IgD-negative memory B cell (primary cell): ENCODE data around the gene CDH1. TPM values are rescaled to one million over a fixed set of nuclear protein-coding genes. Genes with fewer than 3 reads are reported as not detected.
"Not testable (repeated sequence)": the region's sequence is repeated elsewhere in the genome, so short reads cannot be mapped to it uniquely, and the experiment has no call there.

Experiments used
- H3K27ac Mint-ChIP-seq, 3 donors: one replicate each; pipeline ENCODE4 v1.8.0; 2020 to 2022; ENCODE audit warnings: mild to moderate bottlenecking in 3 of 3, mixed read lengths in 3 of 3, moderate library complexity in 1 of 3
- H3K27me3 Mint-ChIP-seq: one replicate; pipeline ENCODE4 v1.8.0; 2021; ENCODE audit warnings: mixed read lengths
- H3K36me3 Mint-ChIP-seq: one replicate; pipeline ENCODE4 v1.8.0; 2020; ENCODE audit warnings: mild to moderate bottlenecking, mixed read lengths
- H3K4me1 Mint-ChIP-seq, 3 donors: one replicate each; pipeline ENCODE4 v1.8.0; 2020 to 2022; ENCODE audit warnings: mixed read lengths in 3 of 3, mild to moderate bottlenecking in 1 of 3
- H3K4me3 Mint-ChIP-seq, 4 donors: one replicate each; pipeline ENCODE4 v1.8.0; 2020 to 2022; ENCODE audit warnings: mild to moderate bottlenecking in 4 of 4, mixed read lengths in 4 of 4, moderate library complexity in 3 of 4
- H3K9me3 Mint-ChIP-seq, 3 donors: one replicate each; pipeline ENCODE4 v1.8.0; 2020 to 2021; ENCODE audit warnings: mixed read lengths in 3 of 3, mild to moderate bottlenecking in 1 of 3
- polyA plus RNA-seq: library from polyadenylated mRNA; unstranded; fragments of 300-500 nt; fragmentation: Illumina TruSeq; gene quantifications from one replicate; pipeline ENCODE4 v1.2.3, GENCODE V29; 2021

Gene CDH1
- polyA plus RNA-seq, 1 donor from 2014 or later = not detected

DNA sequence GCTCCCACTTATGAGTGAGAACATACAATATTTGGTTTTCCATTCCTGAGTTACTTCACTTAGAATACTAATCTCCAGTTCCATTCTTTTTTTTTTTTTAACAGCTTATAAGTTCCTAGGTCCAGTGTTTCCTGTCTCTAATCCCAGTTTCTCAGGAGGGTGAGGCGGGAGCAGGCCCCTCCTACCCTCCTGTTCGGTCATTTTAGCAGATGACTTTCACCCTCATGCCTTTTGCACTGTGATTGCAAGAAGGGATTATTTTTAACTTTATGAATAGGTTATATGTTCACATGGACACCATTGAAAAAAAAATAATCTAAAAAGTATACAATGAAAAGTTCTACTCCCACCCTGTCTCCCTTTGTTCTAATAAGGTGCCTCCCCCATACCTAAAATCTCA is 47.6 kb downstream of the CDH1 start:
- Mint-ChIP-seq H3K4me1 (peaks cover 0 to 7% (median 3%) of the 10 kb centered on the region in 3 donors), H3K4me3 (no peak overlapping the region), H3K27ac (no peak overlapping the region), H3K27me3 (no peaks in the 10 kb centered on the region), H3K36me3 (no peaks in the 10 kb centered on the region), H3K9me3 (no peaks in the 10 kb centered on the region)

DNA sequence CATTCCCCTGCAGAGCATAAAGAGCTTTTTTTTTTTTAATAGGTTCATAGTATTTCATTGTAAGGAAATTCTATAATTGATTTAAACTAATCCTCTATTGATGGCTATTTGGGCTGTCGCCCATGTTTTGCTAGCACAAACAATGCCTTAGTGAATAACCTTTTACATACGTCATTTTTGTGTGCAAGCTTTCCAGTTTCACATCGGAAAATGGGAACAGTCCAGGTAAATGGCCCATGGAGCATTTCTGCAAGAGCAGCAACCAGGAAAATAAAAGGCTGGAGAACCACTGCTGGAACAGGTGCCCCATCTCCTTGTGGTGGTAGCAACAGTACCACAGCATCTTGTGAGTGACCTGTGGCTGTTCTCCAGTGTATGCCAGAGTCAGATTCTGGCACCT is 48.6 kb downstream of the CDH1 start:
- no peaks in the 10 kb centered on the region for H3K9me3 Mint-ChIP-seq
- H3K36me3 Mint-ChIP-seq = no peaks in the 10 kb centered on the region
- peaks cover 0 to 7% (median 3%) of the 10 kb centered on the region in 3 donors for H3K4me1 Mint-ChIP-seq
- H3K27me3 Mint-ChIP-seq = no peaks in the 10 kb centered on the region
- H3K27ac Mint-ChIP-seq = no peak overlapping the region
- no peak overlapping the region for H3K4me3 Mint-ChIP-seq

DNA sequence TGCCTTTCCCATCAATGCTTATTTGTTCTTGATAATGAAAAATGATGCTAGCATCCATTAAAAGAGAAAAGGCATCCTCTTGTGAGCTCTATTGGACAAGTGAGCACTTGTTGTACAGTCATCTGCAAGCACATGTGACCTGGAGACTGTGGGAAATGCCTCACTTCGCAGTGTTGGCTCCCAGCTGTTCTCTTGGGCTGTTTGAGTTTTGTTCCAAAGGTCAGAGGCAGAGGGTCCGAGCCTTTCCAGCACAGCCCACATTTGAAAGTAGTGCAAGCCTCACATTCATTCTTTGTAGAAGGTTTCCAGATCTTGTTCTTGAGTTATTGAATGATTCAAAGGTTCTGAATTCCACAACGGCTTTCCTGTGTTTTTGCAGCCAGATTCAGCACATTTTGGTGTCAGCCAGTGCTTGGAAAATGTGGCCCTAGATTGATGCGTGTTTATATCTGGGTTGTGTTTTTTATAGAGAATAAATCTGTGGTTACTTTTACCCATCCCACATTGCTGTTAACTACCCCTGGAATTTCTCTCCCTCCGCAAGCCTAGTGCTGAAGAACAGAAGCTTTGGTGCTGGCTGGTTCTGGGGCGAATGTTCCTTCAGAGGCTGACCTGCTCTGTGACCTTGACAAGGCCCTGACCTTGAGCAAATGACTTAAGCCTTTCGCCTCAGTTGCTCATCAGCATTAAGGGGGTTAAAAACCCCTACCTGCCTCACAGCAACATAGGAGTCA is 49.8 kb downstream of the CDH1 start:
- Mint-ChIP-seq H3K36me3 (no peaks in the 10 kb centered on the region), H3K4me1 (peaks cover 0 to 7% (median 3%) of the 10 kb centered on the region in 3 donors), H3K27ac (no peak overlapping the region), H3K9me3 (no peaks in the 10 kb centered on the region), H3K27me3 (no peaks in the 10 kb centered on the region), H3K4me3 (no peak overlapping the region)

DNA sequence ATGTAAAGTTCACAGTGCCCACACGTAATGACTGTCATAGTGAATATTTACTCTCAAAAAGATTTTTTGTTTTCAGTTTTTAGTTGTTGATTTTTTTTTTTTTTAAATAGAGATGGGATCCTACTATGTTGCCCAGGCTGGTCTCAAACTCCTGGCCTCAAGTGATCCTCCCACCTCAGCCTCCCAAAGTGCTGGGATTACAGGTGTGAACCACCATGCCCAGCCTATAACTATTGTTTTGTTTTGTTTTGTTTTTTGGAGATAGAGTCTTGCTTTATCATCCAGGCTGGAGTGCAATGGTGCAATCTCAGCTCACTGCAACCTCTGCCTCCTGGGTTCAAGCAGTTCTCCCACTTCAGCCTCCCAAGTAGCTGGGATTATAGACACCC is 50.3 kb downstream of the CDH1 start:
- H3K27ac Mint-ChIP-seq, H3K27me3 Mint-ChIP-seq, H3K9me3 Mint-ChIP-seq, H3K4me1 Mint-ChIP-seq, H3K36me3 Mint-ChIP-seq, H3K4me3 Mint-ChIP-seq: not testable (repeated sequence)

DNA sequence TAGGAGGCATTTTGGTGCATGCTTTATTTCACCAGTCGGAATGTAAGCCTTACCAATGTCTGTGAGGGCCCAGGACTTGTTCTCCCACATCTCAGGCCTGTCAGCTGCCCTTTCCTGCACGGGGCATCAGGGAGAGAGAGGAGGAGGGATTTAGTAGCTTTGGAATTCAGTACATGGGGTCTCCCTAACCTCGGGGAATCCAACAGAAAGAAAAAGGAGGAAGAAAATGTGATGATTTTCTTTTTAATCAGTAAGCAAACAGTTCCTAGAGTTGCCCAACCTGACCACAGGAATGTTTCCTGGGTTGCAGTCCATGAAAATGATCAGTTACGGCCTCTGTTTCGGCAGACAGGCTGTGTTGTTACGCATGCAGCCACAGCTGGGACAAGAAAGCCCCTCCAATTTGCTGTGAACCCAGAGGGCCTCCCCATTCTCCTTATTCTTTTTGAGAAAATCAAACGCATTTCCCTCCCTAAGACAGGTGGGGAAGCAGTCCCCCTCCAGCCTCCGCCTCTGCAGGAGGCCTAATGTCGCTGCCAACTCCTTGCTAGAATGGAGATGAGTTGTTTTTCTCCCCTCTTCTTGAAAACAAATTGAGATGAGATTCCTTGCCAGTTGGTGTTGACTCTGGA is 53.2 kb downstream of the CDH1 start:
- Mint-ChIP-seq H3K4me1 (no peaks in the 10 kb centered on the region), H3K36me3 (no peaks in the 10 kb centered on the region)

DNA sequence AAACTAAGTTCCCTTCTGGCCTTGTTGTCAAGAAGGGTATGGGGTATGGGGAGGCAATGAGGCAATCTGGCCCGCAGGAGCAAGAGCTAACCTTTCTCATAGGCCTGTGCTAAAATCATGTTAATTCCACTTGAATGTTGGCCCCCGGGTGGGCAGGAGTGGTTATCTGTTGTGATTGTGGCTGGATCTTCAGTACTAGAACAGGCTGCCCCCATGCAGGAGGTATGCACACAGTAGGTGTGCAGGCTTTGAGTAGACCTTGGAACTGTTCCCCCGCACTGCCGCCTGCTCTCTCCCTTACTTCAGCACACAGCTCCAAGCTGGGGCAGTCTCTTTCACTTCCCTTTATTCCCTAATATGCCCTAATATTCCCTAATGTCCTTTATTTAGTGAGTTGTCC is 53.9 kb downstream of the CDH1 start:
- no peaks in the 10 kb centered on the region for H3K36me3 Mint-ChIP-seq
- H3K27me3 Mint-ChIP-seq = no peaks in the 10 kb centered on the region
- H3K4me3 Mint-ChIP-seq = no peak overlapping the region
- no peaks in the 10 kb centered on the region for H3K9me3 Mint-ChIP-seq
- H3K27ac Mint-ChIP-seq = no peak overlapping the region
- no peaks in the 10 kb centered on the region for H3K4me1 Mint-ChIP-seq

More for the DNA sequence above, 53.2 kb downstream of the CDH1 start:
- Mint-ChIP-seq H3K27ac (no peak overlapping the region), H3K4me3 (no peak overlapping the region), H3K27me3 (no peaks in the 10 kb centered on the region), H3K9me3 (no peaks in the 10 kb centered on the region)

DNA sequence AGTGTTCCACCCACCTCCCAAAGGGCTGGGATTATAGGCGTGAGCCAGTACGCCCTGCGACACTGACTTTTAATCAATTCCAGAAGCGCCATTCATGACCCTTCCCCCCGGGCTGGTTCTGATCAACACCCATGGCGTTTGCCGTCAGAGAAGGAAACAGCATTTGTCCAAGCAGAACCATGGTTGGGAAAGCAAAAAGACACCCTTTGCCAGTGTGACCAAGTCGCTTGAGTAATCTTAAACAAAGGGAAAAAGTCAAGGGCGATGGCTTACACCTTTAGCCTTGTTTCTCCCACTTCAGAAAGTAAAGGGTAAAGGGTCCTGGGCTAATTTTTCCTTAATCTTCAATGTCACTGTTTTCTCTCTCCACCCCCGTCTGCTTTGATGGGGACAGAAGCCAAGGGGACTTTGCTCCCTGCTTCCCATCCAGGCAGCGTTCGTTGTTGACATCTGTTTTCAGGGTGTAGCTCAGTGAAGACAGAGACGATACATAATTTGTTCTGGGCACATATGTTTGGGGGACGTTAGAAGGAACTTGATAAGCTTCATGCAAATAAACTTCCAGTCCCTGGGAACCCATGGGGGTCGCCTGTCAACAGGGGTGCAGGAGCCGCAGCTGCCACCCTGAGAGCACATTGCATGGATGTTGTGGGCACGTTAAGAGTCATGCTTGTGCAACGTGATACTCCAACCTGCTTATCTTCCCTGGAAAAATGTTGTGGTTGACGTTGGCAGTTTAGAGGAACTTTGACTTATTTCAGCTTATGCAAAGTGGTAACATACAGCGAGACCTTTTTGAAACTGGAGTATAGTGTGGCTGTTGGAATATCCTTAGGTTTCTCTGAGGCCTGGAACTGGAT is 55.6 kb downstream of the CDH1 start:
- Mint-ChIP-seq H3K27ac (peak overlapping the region in 2 of 3 donors; percentile 12 to 59), H3K36me3 (no peaks in the 10 kb centered on the region), H3K9me3 (no peaks in the 10 kb centered on the region), H3K4me1 (no peaks in the 10 kb centered on the region), H3K27me3 (no peaks in the 10 kb centered on the region), H3K4me3 (no peak overlapping the region)

DNA sequence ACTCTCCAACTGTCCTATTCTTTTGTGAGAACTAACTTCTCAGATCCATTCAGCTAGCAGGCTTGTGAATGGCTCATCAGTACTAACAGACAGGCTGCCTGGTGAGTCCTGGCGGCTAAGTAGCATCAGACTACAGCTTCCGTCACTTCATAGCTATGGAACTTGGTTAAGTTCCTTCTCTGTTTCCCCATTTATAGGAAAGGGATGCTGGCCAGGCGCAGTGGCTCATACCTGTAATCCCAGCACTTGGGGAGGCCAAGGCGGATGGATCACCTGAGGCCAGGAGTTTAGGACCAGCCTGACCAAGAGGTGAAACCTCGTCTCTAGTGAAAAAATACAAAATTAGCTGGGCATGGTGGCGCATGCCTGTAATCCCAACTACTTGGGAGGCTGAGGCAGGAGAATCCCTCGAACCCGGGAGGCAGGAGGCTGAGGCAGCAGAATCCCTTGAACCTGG is 56.3 kb downstream of the CDH1 start:
- H3K4me3 Mint-ChIP-seq = no peak overlapping the region
- no peak overlapping the region for H3K27ac Mint-ChIP-seq
- no peaks in the 10 kb centered on the region for H3K9me3 Mint-ChIP-seq
- no peaks in the 10 kb centered on the region for H3K4me1 Mint-ChIP-seq
- H3K27me3 Mint-ChIP-seq = no peaks in the 10 kb centered on the region
- H3K36me3 Mint-ChIP-seq = no peaks in the 10 kb centered on the region

DNA sequence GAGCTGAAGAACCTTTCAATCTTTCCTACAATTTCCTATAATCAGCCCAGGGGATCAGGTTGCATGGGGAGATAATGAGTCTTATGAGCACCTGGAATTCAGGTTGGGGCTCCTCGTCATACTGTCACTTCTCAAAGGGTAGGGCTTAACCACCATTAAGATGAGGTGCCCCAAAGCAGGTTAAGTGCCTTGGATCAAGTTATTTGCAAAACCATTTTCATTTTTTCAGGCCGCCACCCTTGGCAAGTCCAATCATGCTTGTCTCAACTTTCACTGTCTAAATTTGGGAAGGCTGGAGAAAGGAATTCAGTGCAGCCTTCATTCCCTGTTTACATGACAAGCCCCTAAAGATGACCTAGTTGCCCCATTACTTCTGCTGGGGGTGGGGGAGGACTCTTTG is 61.3 kb downstream of the CDH1 start:
- Mint-ChIP-seq H3K4me3 (no peak overlapping the region), H3K4me1 (no peaks in the 10 kb centered on the region), H3K9me3 (no peaks in the 10 kb centered on the region), H3K27ac (no peak overlapping the region), H3K27me3 (no peaks in the 10 kb centered on the region), H3K36me3 (no peaks in the 10 kb centered on the region)

DNA sequence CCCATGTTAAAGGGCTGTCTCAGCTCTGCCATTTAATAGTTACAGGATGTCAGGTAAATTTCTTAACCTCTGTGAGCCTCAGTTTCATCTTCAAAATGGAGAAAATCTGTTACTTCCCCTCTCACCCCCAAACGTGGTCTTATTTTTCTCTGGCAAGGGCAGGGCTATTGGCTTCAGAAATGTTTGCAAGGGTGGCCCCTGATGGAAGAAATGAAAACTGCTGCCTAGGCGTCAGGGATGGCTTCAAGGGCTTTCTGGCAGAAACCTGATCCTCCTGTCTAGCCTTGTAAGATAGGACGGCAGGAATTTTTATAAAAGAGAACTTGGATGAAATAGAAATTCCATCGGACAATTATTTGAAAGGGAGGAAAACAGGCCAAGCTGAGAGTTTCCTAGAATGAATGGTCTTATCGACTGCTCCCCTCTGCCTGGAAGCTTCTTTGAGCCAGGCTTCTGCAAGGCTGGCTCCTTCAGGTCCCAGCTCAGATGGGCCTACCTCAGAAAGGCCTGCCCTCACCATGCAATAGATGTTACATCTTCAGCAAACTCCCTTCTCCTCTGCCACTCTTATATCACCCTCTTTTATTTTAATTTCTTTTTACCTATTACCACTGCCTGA is 63.3 kb downstream of the CDH1 start:
- Mint-ChIP-seq H3K4me1 (no peaks in the 10 kb centered on the region), H3K27me3 (no peaks in the 10 kb centered on the region), H3K36me3 (no peaks in the 10 kb centered on the region), H3K9me3 (no peaks in the 10 kb centered on the region), H3K27ac (no peak overlapping the region), H3K4me3 (no peak overlapping the region)

DNA sequence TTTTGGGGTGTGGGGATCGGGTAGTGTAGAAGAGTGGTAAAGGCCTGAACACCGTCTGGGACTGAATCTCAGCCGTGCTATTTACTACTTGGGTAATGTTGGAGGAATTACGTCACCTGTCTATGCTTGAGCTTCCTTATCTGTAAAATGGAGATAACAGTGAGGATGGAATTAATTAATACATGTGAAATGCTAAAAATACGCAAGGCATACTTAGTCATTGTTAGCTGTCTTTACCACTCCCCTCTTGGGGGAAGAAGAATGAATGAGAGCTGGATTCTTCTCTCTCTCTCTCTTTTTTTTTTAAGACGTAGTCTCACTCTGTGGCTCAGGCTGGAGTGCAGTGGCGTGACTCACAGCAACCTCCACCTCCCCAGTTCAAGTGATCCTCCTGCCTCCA is 65.1 kb downstream of the CDH1 start:
- Mint-ChIP-seq H3K4me3 (no peak overlapping the region), H3K27ac (peak overlapping the region in 1 of 3 donors; percentile 61), H3K4me1 (no peaks in the 10 kb centered on the region), H3K36me3 (no peaks in the 10 kb centered on the region), H3K9me3 (no peaks in the 10 kb centered on the region), H3K27me3 (no peaks in the 10 kb centered on the region)

DNA sequence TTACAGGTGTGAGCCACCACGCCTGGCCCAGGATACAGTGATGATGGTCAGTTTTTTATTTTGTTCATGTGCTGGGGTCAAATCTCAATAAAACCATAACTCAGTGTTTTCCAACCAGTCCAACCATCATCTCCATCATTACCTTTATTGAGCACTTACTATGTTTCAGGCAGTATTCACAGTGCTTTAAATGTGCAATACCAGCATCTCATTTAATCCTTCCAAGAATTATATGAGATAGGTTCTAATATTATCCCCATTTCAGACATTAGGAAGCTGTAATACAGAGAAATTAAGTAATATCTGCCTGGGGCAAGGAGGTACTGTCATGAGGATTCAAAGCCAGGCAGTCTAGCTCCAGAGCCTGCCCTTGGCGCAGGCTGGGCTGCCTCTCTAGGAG is 69.3 kb downstream of the CDH1 start:
- Mint-ChIP-seq H3K27ac (no peak overlapping the region), H3K9me3 (no peaks in the 10 kb centered on the region), H3K27me3 (no peaks in the 10 kb centered on the region), H3K4me3 (no peak overlapping the region), H3K4me1 (no peaks in the 10 kb centered on the region), H3K36me3 (no peaks in the 10 kb centered on the region)

DNA sequence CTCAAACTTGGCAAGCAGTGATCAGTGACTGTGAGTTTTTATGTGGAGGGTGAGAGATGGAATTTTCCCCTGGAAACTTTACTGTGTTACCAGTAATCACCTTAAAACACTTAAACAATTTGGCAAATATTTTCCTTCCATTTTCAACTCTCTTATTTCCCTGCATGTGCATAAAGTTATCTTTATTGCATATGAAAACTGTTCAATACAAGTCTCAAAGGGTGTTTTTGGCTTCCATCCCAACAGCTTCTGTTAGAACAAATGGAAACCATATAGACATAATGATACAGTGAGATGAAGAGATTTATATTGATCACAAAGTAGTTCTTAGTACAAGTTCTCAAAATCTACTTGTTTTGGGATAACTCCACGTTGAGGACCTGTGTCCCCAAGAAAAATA is 69.9 kb downstream of the CDH1 start:
- H3K4me3 Mint-ChIP-seq = no peak overlapping the region
- no peak overlapping the region for H3K27ac Mint-ChIP-seq
- no peaks in the 10 kb centered on the region for H3K36me3 Mint-ChIP-seq
- no peaks in the 10 kb centered on the region for H3K9me3 Mint-ChIP-seq
- H3K4me1 Mint-ChIP-seq = no peaks in the 10 kb centered on the region
- H3K27me3 Mint-ChIP-seq = no peaks in the 10 kb centered on the region

DNA sequence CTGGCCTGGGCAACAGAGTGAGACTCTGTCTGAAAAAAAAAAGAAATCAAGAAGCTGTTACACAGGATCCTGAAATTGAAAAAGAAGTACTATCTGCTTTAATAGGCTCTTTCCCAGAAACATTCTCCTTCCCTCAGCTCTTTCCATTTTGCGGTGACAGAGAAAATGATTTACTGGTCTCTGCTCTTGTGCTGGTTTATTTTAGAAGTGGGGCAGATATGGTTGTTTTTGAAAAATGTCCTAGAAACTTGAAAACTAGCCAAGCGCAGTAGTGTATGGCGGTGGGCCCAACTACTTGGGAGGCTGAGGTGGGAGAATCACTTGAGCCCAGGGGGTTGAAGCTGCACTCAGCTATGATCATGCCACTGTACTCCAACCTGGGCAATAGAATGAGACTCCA is 77.4 kb downstream of the CDH1 start:
- Mint-ChIP-seq H3K9me3 (peaks cover 0 to 3% (median 0%) of the 10 kb centered on the region in 3 donors), H3K27me3 (peaks cover 4% of the 10 kb centered on the region), H3K4me3 (no peak overlapping the region)

More for the DNA sequence above, 77.4 kb downstream of the CDH1 start:
- Mint-ChIP-seq H3K36me3 (no peaks in the 10 kb centered on the region), H3K27ac (no peak overlapping the region), H3K4me1 (no peaks in the 10 kb centered on the region)
